NCI-H345 treated with DMSO at 0.1 percent for 48 hours (cell line): Measurements from ENCODE around the gene TSTD2.

ENCODE experiments used
- DNase-seq: peaks from one replicate; lab custom pipeline; 2025; ENCODE audit not compliant: unreplicated experiment; lab: John Stamatoyannopoulos, UW

The TSTD2 gene

GRCh38 chr9:97564291-97565175, 68.6 kb downstream of the TSTD2 start:
- no peak for DNase-seq

DNA sequence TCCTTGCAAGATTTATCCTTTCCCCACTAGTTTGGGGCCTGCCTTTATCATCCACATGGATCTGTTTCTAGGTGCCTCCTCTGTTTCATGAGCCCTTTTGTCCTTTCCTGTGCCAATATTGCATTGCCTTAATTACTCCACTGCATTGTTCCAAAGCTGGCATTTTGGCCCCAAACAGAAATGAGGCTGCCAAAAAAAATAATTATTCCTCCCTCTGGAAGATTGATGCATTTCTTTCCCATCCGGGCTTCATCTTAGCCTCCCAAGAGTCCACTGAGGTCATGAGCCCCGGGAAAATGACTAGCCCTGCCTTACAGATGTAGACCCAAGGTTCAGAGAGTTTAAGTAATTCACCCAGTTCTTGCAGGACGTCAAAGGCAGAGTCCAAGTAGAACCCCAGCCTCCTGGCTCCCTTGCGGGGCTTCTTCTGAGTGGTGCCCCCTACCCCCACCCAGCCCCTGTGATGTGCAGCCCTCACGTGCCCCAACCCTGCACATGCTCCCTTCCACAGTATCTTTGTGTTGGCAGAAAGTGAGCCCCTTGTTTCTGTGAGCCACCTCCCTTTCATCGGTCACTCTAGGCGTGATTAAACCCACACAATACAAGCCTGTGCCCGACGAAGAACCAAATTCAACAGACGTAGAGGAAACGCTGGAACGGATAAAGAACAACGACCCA, 69.6 kb downstream of the TSTD2 start:
- no peak for DNase-seq

DNA sequence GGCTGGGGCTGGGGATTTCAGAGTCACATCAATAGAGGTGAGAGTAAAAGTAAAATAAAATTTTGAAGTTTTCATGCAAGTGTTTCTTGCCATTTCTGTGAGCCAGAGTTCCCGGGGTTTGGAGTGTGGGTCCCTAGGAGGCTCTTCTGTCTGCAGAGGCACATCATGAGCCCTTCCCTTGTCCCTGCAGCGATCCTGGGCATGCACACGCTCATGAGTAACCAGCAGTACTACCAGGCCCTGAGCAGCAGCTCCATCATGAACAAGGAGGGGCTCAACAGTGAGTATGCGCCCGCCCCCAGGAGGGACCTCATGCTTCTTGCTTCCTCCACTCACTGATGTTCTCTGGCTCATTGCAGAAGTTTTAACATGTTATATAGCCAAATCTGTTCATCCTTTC, 70.6 kb downstream of the TSTD2 start:
- DNase-seq, result no peak

GRCh38 chr9:97561501-97561900, 71.7 kb downstream of the TSTD2 start:
- no peak for DNase-seq

GRCh38 chr9:97560851-97561250, 72.3 kb downstream of the TSTD2 start:
- no peak for DNase-seq

DNA sequence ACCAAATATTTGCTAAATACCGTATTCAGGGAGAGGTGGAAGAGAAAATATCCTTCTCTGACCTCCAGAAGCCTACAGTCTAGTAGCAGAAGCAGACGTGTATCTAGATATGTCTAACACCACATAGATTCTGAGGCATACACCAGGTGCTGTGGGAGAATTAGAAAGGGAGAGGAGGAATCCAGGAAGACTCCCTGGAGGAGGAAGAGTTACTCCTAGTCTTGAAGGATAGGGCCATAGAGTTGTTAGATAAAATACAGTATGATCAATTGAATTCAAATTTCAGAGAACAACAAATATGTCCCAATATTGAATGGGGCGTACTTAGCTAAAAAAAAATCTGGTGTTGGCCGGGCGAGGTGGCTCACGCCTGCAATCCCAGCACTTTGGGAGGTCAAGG, 73.0 kb downstream of the TSTD2 start:
- DNase-seq, result no peak

- no peak for DNase-seq
Observed at GRCh38 chr9:97559111-97559514, 74.1 kb downstream of the TSTD2 start.

GRCh38 chr9:97558701-97559101, 74.5 kb downstream of the TSTD2 start:
- no peak for DNase-seq

DNA sequence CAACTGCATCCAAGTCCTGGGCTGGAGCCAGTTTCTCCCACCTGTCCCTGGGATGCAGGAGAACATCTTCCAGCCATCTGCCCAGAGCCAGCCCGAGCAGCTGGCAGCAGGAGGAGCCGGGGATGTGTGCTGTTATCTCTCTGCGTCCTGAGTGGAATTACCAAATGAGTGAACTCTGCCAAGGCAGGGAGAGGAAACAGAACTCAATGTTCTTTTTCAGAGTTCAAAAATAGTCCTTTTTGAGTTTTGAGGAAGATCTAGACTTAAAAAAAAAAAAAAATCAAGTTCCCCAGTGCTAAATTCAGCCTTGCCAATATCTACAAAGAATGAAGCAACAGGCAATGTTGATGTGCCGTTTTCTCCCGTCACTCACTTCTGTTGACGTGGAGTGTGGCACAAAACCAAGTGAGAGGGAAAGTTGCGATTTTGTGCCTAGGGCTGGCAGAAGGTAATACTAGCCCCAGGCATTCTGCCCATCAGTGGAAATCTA, 75.5 kb downstream of the TSTD2 start:
- DNase-seq, result no peak

DNA sequence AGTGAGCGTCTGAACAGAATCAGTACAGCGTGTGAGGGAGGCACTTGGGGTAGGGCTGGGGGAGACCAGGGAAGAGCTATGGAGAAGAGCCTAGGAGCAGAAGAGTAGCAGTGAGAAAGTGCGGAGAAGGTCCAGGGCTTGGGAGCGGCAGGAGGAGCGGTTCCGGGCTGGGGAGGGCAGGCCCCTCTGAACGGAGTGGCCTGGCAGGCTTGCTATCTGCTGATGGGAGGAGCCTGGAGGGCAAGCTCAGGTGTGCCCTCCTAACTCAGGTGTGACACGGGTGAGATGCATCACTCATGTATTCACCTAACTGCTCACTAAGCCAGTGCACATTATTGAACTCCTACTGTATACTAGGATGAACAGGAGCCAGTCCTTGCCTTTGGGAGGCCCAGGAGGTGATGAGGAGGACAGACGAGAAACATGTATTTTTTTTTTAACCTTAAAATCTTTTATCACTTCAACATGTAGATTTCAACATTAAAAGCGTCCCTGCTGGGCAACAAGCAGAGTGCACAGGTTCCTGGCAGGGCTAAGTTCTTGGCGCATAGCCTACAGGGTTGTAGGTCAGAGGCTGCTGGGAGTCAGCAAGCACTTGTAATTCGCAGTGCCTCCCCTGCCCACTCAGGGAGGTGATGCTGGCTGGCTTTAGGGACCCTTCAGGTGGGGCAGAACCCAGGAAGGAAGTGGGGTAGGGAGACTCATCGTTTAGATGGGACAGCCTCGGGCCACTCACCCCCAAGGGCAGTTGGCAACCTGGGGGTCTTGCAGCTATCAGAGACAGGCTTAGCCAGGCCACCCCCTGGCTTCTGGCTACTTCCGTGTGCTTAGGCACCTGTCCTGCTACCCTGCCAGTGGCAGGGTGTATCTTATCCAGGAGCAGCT, 76.2 kb downstream of the TSTD2 start:
- DNase-seq, result no peak

- no peak for DNase-seq
Observed at GRCh38 chr9:97556036-97556720, 77.0 kb downstream of the TSTD2 start.

- DNase-seq, result no peak
Observed at GRCh38 chr9:97555164-97555563, 78.0 kb downstream of the TSTD2 start.

GRCh38 chr9:97554566-97555075, 78.5 kb downstream of the TSTD2 start:
- DNase-seq, result no peak

- DNase-seq, result no peak
Observed at GRCh38 chr9:97553841-97554240, 79.3 kb downstream of the TSTD2 start.

DNA sequence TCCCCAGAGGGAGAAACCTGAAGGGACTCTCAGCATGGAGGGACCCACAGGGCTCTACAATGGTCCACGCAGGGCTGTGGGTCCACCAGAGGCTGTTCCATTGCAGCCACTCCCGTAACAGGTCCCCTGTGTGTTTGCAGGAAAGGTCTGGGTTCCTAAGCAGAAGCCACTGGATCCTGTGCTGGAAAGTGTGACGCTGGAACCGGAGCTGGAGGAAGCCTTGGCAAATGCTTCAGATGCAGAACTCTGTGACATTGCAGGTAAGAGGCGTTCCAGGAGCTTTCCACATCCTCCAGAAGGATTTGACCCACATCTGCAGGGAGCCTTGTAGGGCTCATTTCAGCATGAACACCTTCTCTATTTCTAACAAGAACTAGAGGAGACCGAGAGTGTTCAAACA, 80.0 kb downstream of the TSTD2 start:
- DNase-seq, result no peak

- DNase-seq, result no peak
Observed at GRCh38 chr9:97551308-97551707, 81.9 kb downstream of the TSTD2 start.

DNA sequence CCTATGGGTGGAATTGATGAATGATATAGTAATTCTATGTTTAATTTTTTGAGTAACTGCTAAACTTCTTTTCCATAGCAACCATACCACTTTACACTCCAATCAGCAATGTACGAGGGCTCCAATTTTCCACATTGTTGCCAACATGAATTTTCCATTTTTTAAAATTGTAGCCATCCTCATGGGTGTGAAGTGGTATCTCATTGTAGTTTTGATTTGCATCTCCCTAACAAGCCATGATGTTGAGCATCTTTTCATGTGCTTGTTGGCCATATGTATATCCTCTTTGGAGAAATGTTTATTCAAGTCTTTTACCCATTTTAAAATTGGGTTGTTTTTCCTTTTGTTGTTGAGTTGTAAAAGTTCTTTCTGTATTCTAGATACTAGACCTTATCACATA, 82.8 kb downstream of the TSTD2 start:
- DNase-seq, result no peak
